SU-DHL-6 (cell line): ENCODE results near the gene MEI4.

Experiments used
- H2AFZ ChIP-seq: fragments of 200-600 bp; sonication (generic); 2 replicates; pipeline ENCODE4 v1.6.1; 2014; ENCODE audit warnings: low read depth, mild to moderate bottlenecking, moderate library complexity, mixed read lengths, antibody characterized with exemption, low read length; ENCODE audit not compliant: severe bottlenecking
- H3F3A ChIP-seq: fragments of 200-600 bp; shearing (Covaris generic); 2 replicates; pipeline ENCODE4 v1.6.0; 2016; ENCODE audit warnings: antibody characterized with exemption, mild to moderate bottlenecking; ENCODE audit not compliant: insufficient read depth
- H3K27ac ChIP-seq: fragments of 200-600 bp; sonication (generic); 2 replicates; pipeline ENCODE4 v1.5.1; 2016; ENCODE audit warnings: low read depth, mild to moderate bottlenecking, low read length, moderate library complexity, mixed read lengths
- H3K27me3 ChIP-seq: fragments of 200-600 bp; sonication (generic), shearing (Covaris generic); 2 replicates; pipeline ENCODE4 v1.6.0; 2014; ENCODE audit warnings: mild to moderate bottlenecking, low read length
- H3K36me3 ChIP-seq: fragments of 200-600 bp; sonication (generic); 2 replicates; pipeline ENCODE4 v1.6.1; 2014; ENCODE audit warnings: mild to moderate bottlenecking, low read length, mixed read lengths
- H3K4me2 ChIP-seq: fragments of 300-600, 200-600 bp; shearing (Covaris generic), sonication (generic); 2 replicates; pipeline ENCODE4 v1.6.0; 2014; ENCODE audit warnings: low read length, low read depth, mild to moderate bottlenecking; ENCODE audit not compliant: poor library complexity, severe bottlenecking
- H3K4me3 ChIP-seq: fragments of 200-600 bp; sonication (generic); 2 replicates; pipeline ENCODE4 v1.5.1; 2014; ENCODE audit warnings: antibody characterized with exemption, low read length, mild to moderate bottlenecking, mixed read lengths; ENCODE audit not compliant: insufficient read depth, poor library complexity, severe bottlenecking
- H3K79me2 ChIP-seq: fragments of 200-600 bp; sonication (generic); 2 replicates; pipeline ENCODE4 v1.6.1; 2014; ENCODE audit warnings: mild to moderate bottlenecking, low read length, moderate library complexity; ENCODE audit not compliant: insufficient read depth
- H3K9ac ChIP-seq: fragments of 200-600 bp; sonication (generic); 2 replicates; pipeline ENCODE4 v1.7.0; 2014; ENCODE audit warnings: mild to moderate bottlenecking, low read length
- H3K9me2 ChIP-seq: fragments of 200-600 bp; sonication (generic); replicated peaks from 2 replicates; pipeline ENCODE4 v1.6.1; 2014; ENCODE audit warnings: low read length; ENCODE audit not compliant: insufficient read depth
- H3K9me3 ChIP-seq: fragments of 200-600 bp; sonication (generic); 2 replicates; pipeline ENCODE4 v1.6.1; 2014; ENCODE audit warnings: low read length, mixed read lengths; ENCODE audit not compliant: insufficient read depth
- H4K20me1 ChIP-seq: fragments of 200-600 bp; sonication (generic); 2 replicates; pipeline ENCODE4 v1.6.1; 2014; ENCODE audit warnings: low read depth, mild to moderate bottlenecking, antibody characterized with exemption, low read length, moderate library complexity, mixed read lengths
- CTCF ChIP-seq: fragments of 200-600 bp; sonication (generic); IDR thresholded peaks from one replicate; pipeline ENCODE4 v1.5.1; 2017; ENCODE audit warnings: antibody characterized with exemption, mild to moderate bottlenecking, low read length, moderate library complexity; ENCODE audit not compliant: insufficient read depth, poor library complexity, severe bottlenecking
- EZH2phosphoT487 ChIP-seq: fragments of 200-600 bp; sonication (generic), shearing (Covaris generic); conservative IDR thresholded peaks from 2 replicates; pipeline ENCODE4 v1.6.1; 2018; ENCODE audit warnings: mild to moderate bottlenecking, antibody characterized with exemption, low read length, moderate library complexity, mixed read lengths

MEI4 gene

DNA sequence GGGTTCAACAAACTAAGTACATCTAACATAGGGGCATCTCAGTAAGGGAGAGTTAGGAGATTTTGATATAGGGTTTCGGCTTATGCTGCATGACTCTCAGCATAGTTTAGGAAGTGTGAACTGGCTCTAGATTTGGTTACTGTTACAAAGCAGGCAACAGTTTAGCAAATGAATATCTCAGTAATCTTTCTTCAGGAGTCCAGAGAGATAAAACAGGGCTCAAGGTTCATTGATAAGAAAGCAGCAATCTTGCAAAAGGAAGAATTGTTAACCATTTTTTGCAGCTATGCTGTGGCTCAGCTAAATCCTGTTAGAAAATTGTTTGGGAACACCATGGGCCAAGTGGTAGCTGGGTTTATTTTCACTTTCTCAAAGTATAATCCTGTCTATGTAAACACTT lies 161.3 kb downstream of the MEI4 start:
- no peak for TF ChIP-seq CTCF
- TF ChIP-seq EZH2phosphoT487 = no peak
- H4K20me1 ChIP-seq = no peaks in the 10 kb centered on the region
- H3K4me3 ChIP-seq = no peak overlapping the region
- no peaks in the 10 kb centered on the region for H3K36me3 ChIP-seq
- H3K27ac ChIP-seq = no peak overlapping the region
- H3K9me3 ChIP-seq = no peaks in the 10 kb centered on the region
- H3K9me2 ChIP-seq = no peaks in the 10 kb centered on the region
- H3K4me2 ChIP-seq = no peak overlapping the region
- no peaks in the 10 kb centered on the region for H3F3A ChIP-seq
- no peaks in the 10 kb centered on the region for H3K27me3 ChIP-seq
- H3K79me2 ChIP-seq = no peaks in the 10 kb centered on the region
- no peak overlapping the region for H3K9ac ChIP-seq
- no peak overlapping the region for H2AFZ ChIP-seq

- H4K20me1 ChIP-seq = no peaks in the 10 kb centered on the region
- no peaks in the 10 kb centered on the region for H3F3A ChIP-seq
- no peak overlapping the region for H3K4me2 ChIP-seq
- no peak for TF ChIP-seq CTCF
- TF ChIP-seq EZH2phosphoT487 = no peak
- no peaks in the 10 kb centered on the region for H3K9me3 ChIP-seq
- no peak overlapping the region for H3K9ac ChIP-seq
- no peaks in the 10 kb centered on the region for H3K9me2 ChIP-seq
- no peaks in the 10 kb centered on the region for H3K27me3 ChIP-seq
- H2AFZ ChIP-seq = no peak overlapping the region
- no peak overlapping the region for H3K27ac ChIP-seq
- H3K4me3 ChIP-seq = no peak overlapping the region
- no peaks in the 10 kb centered on the region for H3K36me3 ChIP-seq
- H3K79me2 ChIP-seq = no peaks in the 10 kb centered on the region
These were observed 162.7 kb downstream of the MEI4 start for GRCh38 chr6:77815531-77815930.

DNA sequence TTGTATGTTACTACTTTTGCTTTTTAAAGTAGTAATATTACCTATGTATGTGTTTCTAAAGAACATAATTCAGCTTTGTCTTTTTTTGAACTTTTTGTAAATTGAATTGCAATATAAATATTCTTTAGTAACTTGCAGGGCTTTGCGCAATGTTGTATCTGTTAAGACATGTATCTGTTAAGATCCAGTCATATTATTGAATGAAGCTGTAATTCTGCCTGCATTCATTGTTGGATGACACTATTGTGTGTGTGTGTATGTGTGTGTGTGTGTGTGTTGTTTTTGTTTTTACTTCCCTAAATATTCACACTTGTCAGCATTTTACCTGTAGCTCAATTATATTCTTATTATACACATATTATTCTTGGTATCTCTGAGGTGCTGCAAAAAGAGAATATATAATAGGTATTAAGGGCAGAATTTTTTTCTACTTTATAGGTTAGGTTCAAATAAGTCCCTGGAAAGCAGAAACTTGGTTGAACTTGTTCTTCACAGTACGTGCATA lies 164.0 kb downstream of the MEI4 start:
- Histone ChIP-seq H3K79me2 (no peaks in the 10 kb centered on the region), H3K9me2 (no peaks in the 10 kb centered on the region), H2AFZ (no peak overlapping the region), H3K9ac (no peak overlapping the region), H3K27ac (no peak overlapping the region), H3K4me2 (no peak overlapping the region), H3K27me3 (no peaks in the 10 kb centered on the region), H3K9me3 (no peaks in the 10 kb centered on the region), H4K20me1 (no peaks in the 10 kb centered on the region), H3K4me3 (no peak overlapping the region), H3F3A (no peaks in the 10 kb centered on the region), H3K36me3 (no peaks in the 10 kb centered on the region)
- TF ChIP-seq EZH2phosphoT487 = no peak
- no peak for TF ChIP-seq CTCF

- no peaks in the 10 kb centered on the region for H3F3A ChIP-seq
- no peaks in the 10 kb centered on the region for H3K36me3 ChIP-seq
- TF ChIP-seq CTCF = no peak
- no peak for TF ChIP-seq EZH2phosphoT487
- H3K4me2 ChIP-seq = no peak overlapping the region
- H3K27me3 ChIP-seq = no peaks in the 10 kb centered on the region
- no peaks in the 10 kb centered on the region for H3K9me2 ChIP-seq
- no peaks in the 10 kb centered on the region for H4K20me1 ChIP-seq
- H2AFZ ChIP-seq = no peak overlapping the region
- H3K4me3 ChIP-seq = no peak overlapping the region
- H3K9me3 ChIP-seq = no peaks in the 10 kb centered on the region
- H3K27ac ChIP-seq = no peak overlapping the region
- no peaks in the 10 kb centered on the region for H3K79me2 ChIP-seq
- H3K9ac ChIP-seq = no peak overlapping the region
These were observed 169.4 kb downstream of the MEI4 start for GRCh38 chr6:77822265-77822664.
